Sigmoid colon (tissue), 7 donors: ENCODE data around the gene MIDN. TPM values are rescaled to one million over a fixed set of nuclear protein-coding genes. Genes with fewer than 3 reads are reported as not detected.

Experiments used
- DNase-seq: peaks from one replicate; pipeline ENCODE4 v3.0.0-alpha.2; 2019
- H3K27ac ChIP-seq, 4 donors: fragments of 200-600 bp; sonication (generic); one replicate each; pipeline ENCODE4 v1.5.1; 2016 to 2019; ENCODE audit warnings: mild to moderate bottlenecking in 1 of 4
- H3K27me3 ChIP-seq, 3 donors: fragments of 200-600 bp; sonication (generic); one replicate each; pipeline ENCODE4 v1.5.1; 2019; ENCODE audit warnings: mild to moderate bottlenecking in 1 of 3
- H3K36me3 ChIP-seq, 4 donors: fragments of 200-600 bp; sonication (generic); one replicate each; pipeline ENCODE4 v1.5.1; 2016 to 2019
- H3K4me1 ChIP-seq, 4 donors: fragments of 200-600 bp; sonication (generic); one replicate each; pipeline ENCODE4 v1.5.1; 2017 to 2019
- H3K4me3 ChIP-seq, 4 donors: fragments of 200-600 bp; sonication (generic); one replicate each; pipeline ENCODE4 v1.5.1; 2017 to 2019; ENCODE audit warnings: mild to moderate bottlenecking in 2 of 4, moderate library complexity in 1 of 4
- H3K9me3 ChIP-seq, 4 donors: fragments of 200-600 bp in 3 of 4; sonication (generic) in 3 of 4; one replicate each; pipeline versions ENCODE4 v1.5.1 to v1.6.1; 2013 to 2019
- EP300 ChIP-seq, 4 donors: sonication (generic); formaldehyde crosslinking; IDR thresholded peaks; one replicate each; pipeline ENCODE4 v1.6.1; 2017; ENCODE audit warnings: antibody characterized with exemption in 4 of 4
- POLR2A ChIP-seq, 2 donors: fragments of 450-650 bp; IDR thresholded peaks; one replicate each; pipeline ENCODE4 v1.6.1; 2016; ENCODE audit warnings: antibody characterized with exemption in 2 of 2, mild to moderate bottlenecking in 2 of 2, moderate library complexity in 2 of 2
- POLR2AphosphoS5 ChIP-seq, 4 donors: sonication (generic); formaldehyde crosslinking; IDR thresholded peaks; one replicate each; pipeline ENCODE4 v1.6.1; 2017; ENCODE audit warnings: antibody characterized with exemption in 4 of 4
- WGBS, 2 donors: extraction: QIAGEN DNeasy Blood & Tissue Kit; methylation state at CpG; one replicate each; pipeline ENCODE4 v1.1.7; 2013; 5-methylcytosine and 5-hydroxymethylcytosine counted together
- intact Hi-C: fragments of 100-400 bp; cut with DNase I; formaldehyde crosslinking; loops from one replicate; pipeline ENCODE4 v1.15.1; 2023
- polyA plus RNA-seq, 3 donors: library from polyadenylated mRNA; stranded (reverse); fragments of 200-250 nt; gene quantifications; one replicate each; pipeline ENCODE4 v1.2.3, GENCODE V29; 2013
- total RNA-seq, 4 donors: library from RNA; depleted of rRNA; stranded (reverse); fragments of >200 nt; gene quantifications; one replicate each; pipeline ENCODE4 v1.1.0, GENCODE V29; 2016
- TF ChIP-seq, protein P1 (sequence below), 4 experiments: fragments of 450-650 bp in 3 of 4; fragments of 200-600 bp in 1 of 4; IDR thresholded peaks; one replicate each; pipeline ENCODE4 v1.5.1; 2016 to 2019; ENCODE audit warnings: antibody characterized with exemption in 4 of 4, mild to moderate bottlenecking in 3 of 4, moderate library complexity in 2 of 4
- donor health status: healthy with polysubstance abuse.
- donor health status: Bipolar disorder and iron deficiency.
- donor health status: healthy.

MIDN gene
- total and polyA plus RNA-seq, 7 donors, result 14.6 to 87.0 (median 42.1) TPM

DNA sequence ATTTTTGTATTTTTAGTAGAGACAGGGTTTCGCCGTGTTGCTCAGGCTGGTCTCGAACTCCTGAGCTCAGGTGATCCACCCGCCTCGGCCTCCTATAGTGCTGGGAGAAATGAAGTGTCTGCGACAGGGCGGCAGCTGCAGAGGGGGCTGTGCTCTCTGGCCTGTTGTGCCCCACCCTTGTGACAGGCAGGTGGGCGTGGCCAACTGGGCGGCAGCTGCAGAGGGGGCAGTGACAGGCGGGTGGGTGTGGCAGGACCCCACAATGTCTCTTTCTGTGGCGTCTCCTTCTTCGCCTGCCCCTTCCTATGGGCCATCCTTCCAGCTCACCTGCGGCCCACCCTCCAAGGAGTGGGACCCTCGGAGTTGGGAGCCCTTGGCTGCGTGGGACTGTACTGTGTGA lies 31.0 kb upstream of the MIDN start:
- Histone ChIP-seq H3K27ac (peak overlapping the region; percentile 77 to 89 (median 88)), H3K36me3 (peaks cover 2 to 28% (median 16%) of the 10 kb centered on the region in 4 donors), H3K4me3 (no peak overlapping the region), H3K27me3 (no peaks in the 10 kb centered on the region), H3K9me3 (no peaks in the 10 kb centered on the region), H3K4me1 (peaks cover 4 to 86% (median 75%) of the 10 kb centered on the region in 4 donors)
- no peak for DNase-seq
- intact Hi-C loops, result no loop called here
- 60 to 79% methylated on average over 15 of the region's 15 CpGs for WGBS, 2 donors
- TF ChIP-seq, protein P1, sequence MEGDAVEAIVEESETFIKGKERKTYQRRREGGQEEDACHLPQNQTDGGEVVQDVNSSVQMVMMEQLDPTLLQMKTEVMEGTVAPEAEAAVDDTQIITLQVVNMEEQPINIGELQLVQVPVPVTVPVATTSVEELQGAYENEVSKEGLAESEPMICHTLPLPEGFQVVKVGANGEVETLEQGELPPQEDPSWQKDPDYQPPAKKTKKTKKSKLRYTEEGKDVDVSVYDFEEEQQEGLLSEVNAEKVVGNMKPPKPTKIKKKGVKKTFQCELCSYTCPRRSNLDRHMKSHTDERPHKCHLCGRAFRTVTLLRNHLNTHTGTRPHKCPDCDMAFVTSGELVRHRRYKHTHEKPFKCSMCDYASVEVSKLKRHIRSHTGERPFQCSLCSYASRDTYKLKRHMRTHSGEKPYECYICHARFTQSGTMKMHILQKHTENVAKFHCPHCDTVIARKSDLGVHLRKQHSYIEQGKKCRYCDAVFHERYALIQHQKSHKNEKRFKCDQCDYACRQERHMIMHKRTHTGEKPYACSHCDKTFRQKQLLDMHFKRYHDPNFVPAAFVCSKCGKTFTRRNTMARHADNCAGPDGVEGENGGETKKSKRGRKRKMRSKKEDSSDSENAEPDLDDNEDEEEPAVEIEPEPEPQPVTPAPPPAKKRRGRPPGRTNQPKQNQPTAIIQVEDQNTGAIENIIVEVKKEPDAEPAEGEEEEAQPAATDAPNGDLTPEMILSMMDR (IDR thresholded peaks at IDR 0.05), result no peak
- TF ChIP-seq POLR2A (IDR thresholded peaks at IDR 0.05), result no peak
- TF ChIP-seq POLR2AphosphoS5 (IDR thresholded peaks at IDR 0.05), result no peak

DNA sequence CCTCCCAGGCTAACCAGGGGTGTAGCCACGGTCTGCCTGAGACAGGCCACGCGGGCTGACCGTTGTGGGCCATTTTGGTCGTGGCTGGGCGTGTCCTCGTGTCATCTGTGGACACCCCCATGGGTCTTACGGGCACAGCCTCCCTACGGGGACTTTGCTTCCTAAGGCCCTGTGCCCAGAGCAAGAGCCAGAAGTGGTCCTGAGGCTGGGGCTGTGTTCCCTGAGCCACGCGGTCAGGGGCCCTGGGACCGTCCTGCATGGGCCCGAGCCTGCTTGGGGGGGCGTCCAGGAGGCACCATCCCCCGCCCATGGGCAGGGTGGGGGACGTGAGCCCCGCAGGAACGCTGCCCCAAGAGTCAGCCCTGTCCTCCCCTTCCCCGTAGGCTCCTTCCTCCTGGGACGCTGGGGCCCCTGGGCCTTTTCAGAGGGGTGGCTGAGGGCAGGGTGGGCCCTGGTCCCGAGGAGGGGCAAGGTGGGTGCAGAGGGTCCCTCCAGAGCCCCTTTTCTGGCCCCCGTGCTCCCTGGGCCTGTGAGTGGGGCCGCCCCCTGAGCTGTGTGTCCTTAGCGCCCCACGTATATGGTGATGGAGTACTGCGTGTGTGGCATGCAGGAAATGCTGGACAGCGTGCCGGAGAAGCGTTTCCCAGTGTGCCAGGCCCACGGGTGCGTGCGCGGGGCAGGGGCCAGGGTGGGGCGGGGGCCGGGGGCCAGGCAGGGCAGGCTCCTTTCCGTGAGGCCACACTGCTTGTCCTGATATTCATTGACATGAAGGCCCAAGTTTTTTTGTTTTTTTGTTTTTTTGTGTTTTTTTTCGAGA lies 29.4 kb upstream of the MIDN start:
- H3K27me3 ChIP-seq, result no peaks in the 10 kb centered on the region

DNA sequence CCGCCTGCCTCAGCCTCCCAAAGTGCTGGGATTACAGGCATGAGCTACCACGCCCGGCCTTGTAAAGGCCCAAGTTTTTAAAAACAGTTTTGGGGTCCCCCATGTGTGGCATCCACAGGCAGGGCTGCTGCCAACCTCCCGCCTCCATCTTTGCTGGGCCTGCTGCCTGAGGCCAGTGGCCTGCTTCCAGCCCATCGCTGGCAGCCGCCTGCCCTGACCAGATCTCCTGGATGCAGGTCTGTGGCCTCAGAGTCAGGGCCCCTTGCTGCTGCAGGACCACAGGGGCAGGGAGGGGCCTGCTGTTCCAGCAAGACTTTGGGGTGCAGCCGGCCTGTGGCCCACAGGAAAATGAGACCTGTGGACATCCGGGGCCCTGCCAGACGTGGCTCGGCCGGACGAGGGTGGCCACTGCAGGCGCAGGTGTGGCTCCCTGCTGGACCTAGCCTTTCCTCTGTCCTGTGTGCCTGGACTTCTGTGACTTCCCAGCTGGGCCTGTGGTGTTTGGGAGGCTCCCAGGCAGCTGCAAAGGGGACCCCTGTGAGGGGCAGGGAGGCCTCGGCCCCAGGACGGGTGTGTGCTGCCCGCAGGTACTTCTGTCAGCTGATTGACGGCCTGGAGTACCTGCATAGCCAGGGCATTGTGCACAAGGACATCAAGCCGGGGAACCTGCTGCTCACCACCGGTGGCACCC lies 28.5 kb upstream of the MIDN start:
- H3K9me3 ChIP-seq, result no peaks in the 10 kb centered on the region
- no peaks in the 10 kb centered on the region for H3K27me3 ChIP-seq
- DNase-seq, result no peak
- TF ChIP-seq, protein P1 (IDR thresholded peaks at IDR 0.05), result no peak
- TF ChIP-seq EP300 (IDR thresholded peaks at IDR 0.05) (no peak), POLR2AphosphoS5 (IDR thresholded peaks at IDR 0.05) (no peak), POLR2A (IDR thresholded peaks at IDR 0.05) (no peak)
- peaks cover 0 to 79% (median 64%) of the 10 kb centered on the region in 4 donors for H3K4me1 ChIP-seq
- H3K27ac ChIP-seq, result no peak overlapping the region
- H3K4me3 ChIP-seq, result no peak overlapping the region
- intact Hi-C loops, result loop anchor here (2.0 kb wide), 1 partner anchor 17 kb away; no protein-coding TSS in a partner anchor
- peaks cover 13 to 54% (median 29%) of the 10 kb centered on the region in 4 donors for H3K36me3 ChIP-seq
- 91 to 95% methylated on average over 19 of the region's 19 CpGs for WGBS, 2 donors

More for the DNA sequence above, 29.4 kb upstream of the MIDN start:
- H3K4me1 ChIP-seq, result peaks cover under 1 to 88% (median 74%) of the 10 kb centered on the region in 4 donors
- intact Hi-C loops, result no loop called here
- H3K27ac ChIP-seq, result peak overlapping the region; percentile 77 to 89 (median 88)
- 88 to 92% methylated on average over 37 of the region's 37 CpGs for WGBS, 2 donors
- DNase-seq, result no peak
- peaks cover 13 to 44% (median 25%) of the 10 kb centered on the region in 4 donors for H3K36me3 ChIP-seq
- no peaks in the 10 kb centered on the region for H3K9me3 ChIP-seq
- no peak overlapping the region for H3K4me3 ChIP-seq
- no peak for TF ChIP-seq EP300 (IDR thresholded peaks at IDR 0.05)
- TF ChIP-seq POLR2AphosphoS5 (IDR thresholded peaks at IDR 0.05), result no peak
- TF ChIP-seq POLR2A (IDR thresholded peaks at IDR 0.05), result no peak
- TF ChIP-seq, protein P1 (IDR thresholded peaks at IDR 0.05), result no peak

DNA sequence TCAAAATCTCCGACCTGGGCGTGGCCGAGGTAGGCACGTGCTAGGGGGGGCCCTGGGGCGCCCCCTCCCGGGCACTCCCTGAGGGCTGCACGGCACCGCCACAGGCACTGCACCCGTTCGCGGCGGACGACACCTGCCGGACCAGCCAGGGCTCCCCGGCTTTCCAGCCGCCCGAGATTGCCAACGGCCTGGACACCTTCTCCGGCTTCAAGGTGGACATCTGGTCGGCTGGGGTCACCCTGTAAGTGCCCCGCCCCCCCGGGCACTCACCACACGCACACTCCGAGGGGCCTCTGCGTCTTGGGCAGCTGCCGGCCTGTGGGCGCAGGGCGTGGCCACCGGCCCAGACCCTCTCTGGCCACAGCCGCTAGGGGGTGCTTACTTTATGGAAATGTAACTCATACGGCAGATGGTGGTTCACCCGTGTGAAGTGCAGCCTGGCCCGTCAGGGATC lies 27.9 kb upstream of the MIDN start:
- peaks cover 0 to 73% (median 59%) of the 10 kb centered on the region in 4 donors for H3K4me1 ChIP-seq
- 81 to 89% methylated on average over 33 of the region's 33 CpGs for WGBS, 2 donors
- peaks cover 13 to 59% (median 32%) of the 10 kb centered on the region in 4 donors for H3K36me3 ChIP-seq
- H3K9me3 ChIP-seq, result no peaks in the 10 kb centered on the region
- DNase-seq, result no peak
- H3K4me3 ChIP-seq, result no peak overlapping the region
- no peak overlapping the region for H3K27ac ChIP-seq
- intact Hi-C loops, result loop anchor here (2.0 kb wide), 1 partner anchor 16 kb away; no protein-coding TSS in a partner anchor
- no peaks in the 10 kb centered on the region for H3K27me3 ChIP-seq
- TF ChIP-seq POLR2A (IDR thresholded peaks at IDR 0.05), result no peak
- no peak for TF ChIP-seq POLR2AphosphoS5 (IDR thresholded peaks at IDR 0.05)
- TF ChIP-seq, protein P1 (IDR thresholded peaks at IDR 0.05), result no peak
- TF ChIP-seq EP300 (IDR thresholded peaks at IDR 0.05), result no peak
